GM19463 (cell line): ENCODE data around the gene SHROOM4.

Experiments
- ATAC-seq: cut with Tn5 transposase; IDR thresholded peaks from one replicate; pipeline ENCODE4 v1.9.1; 2021; ENCODE audit warnings: mild to moderate bottlenecking, moderate library complexity; ENCODE audit not compliant: unreplicated experiment

Gene SHROOM4

GRCh38 chrX:50813843-50814661 lies at the start of gene SHROOM4:
SHROOM4 (minus strand) TSS chrX:50814194; CDS start chrX:50814018, 176 bp downstream.
- ATAC-seq = no peak

- ATAC-seq = no peak
These were observed 49.5 kb upstream of the SHROOM4 start for GRCh38 chrX:50863471-50863870.

GRCh38 chrX:50860518-50860917 lies 46.5 kb upstream of the SHROOM4 start:
- ATAC-seq = no peak

- ATAC-seq = no peak
These were observed 44.6 kb upstream of the SHROOM4 start for GRCh38 chrX:50858548-50858947.

GRCh38 chrX:50853399-50853798 lies 39.4 kb upstream of the SHROOM4 start:
- no peak for ATAC-seq

GRCh38 chrX:50852524-50852923 lies 38.5 kb upstream of the SHROOM4 start:
- no peak for ATAC-seq

GRCh38 chrX:50842221-50842620 lies 28.2 kb upstream of the SHROOM4 start:
- no peak for ATAC-seq

GRCh38 chrX:50839730-50840129 lies 25.7 kb upstream of the SHROOM4 start:
- ATAC-seq = no peak

GRCh38 chrX:50838820-50839600 lies 25.0 kb upstream of the SHROOM4 start:
- no peak for ATAC-seq

- ATAC-seq = no peak
These were observed 14.0 kb upstream of the SHROOM4 start for GRCh38 chrX:50827996-50828395.

- ATAC-seq = no peak
These were observed 11.8 kb upstream of the SHROOM4 start for GRCh38 chrX:50825825-50826224.

GRCh38 chrX:50818986-50819385 lies 5.0 kb upstream of the SHROOM4 start:
- no peak for ATAC-seq

- ATAC-seq = no peak
These were observed 1.1 kb upstream of the SHROOM4 start for GRCh38 chrX:50815120-50815519.

GRCh38 chrX:50814701-50815100 lies 707 bp upstream of the SHROOM4 start:
- ATAC-seq = no peak

- ATAC-seq = no peak
These were observed 775 bp downstream of the SHROOM4 start for GRCh38 chrX:50812995-50813842.

- ATAC-seq = no peak
These were observed 8.7 kb downstream of the SHROOM4 start for GRCh38 chrX:50805276-50805675.

- no peak for ATAC-seq
These were observed 12.9 kb downstream of the SHROOM4 start for GRCh38 chrX:50801135-50801534.

GRCh38 chrX:50799531-50799961 lies 14.4 kb downstream of the SHROOM4 start:
- no peak for ATAC-seq

GRCh38 chrX:50798783-50799182 lies 15.2 kb downstream of the SHROOM4 start:
- ATAC-seq = no peak

- no peak for ATAC-seq
These were observed 26.9 kb downstream of the SHROOM4 start for GRCh38 chrX:50787099-50787498.

GRCh38 chrX:50780144-50780543 lies 33.9 kb downstream of the SHROOM4 start:
- ATAC-seq = no peak
